HEK293T (cell line): ENCODE data around the gene FBH1.

Experiments used
- FOXM1 ChIP-seq: fragments of 450-650 bp; IDR thresholded peaks from 2 replicates; pipeline ENCODE4 v1.6.1; 2017; ENCODE audit warnings: mild to moderate bottlenecking, borderline replicate concordance
- L3MBTL2 ChIP-seq: fragments of 450-650 bp; conservative IDR thresholded peaks from 2 replicates; pipeline ENCODE4 v1.6.1; 2016; ENCODE audit warnings: mild to moderate bottlenecking
- SP1 ChIP-seq: fragments of 450-650 bp; IDR thresholded peaks from 2 replicates; pipeline ENCODE4 v1.6.1; 2017
- SUZ12 ChIP-seq: fragments of 450-650 bp; IDR thresholded peaks from 2 replicates; pipeline ENCODE4 v1.6.1; 2016; ENCODE audit warnings: mild to moderate bottlenecking

DNA sequence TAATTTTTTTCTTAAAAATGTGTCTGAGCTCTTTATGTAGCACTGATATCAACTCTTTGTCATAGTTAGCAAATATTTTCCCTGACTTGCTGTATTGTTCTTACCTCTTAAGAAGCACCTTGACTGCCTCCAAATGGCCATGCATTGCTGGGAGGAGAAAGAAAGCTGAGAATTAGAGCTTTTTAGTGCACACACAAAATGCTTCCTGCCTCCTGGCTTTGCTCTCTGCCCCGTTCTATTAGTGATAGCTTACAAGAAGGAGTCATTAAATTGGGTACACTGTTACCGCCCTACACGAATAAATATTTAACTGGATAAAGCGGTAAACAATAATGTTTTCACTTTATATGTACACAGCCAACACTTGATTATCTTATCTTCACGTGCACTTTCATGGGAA lies 4.4 kb upstream of the FBH1 start:
- TF ChIP-seq SUZ12 (no peak), FOXM1 (no peak), SP1 (no peak), L3MBTL2 (no peak)
